Measurements from ENCODE around the gene MED16.
A peak's percentile ranks its signal among the peaks of the same experiment; 100 is the strongest.

MED16 gene

GRCh38 chr19:876780-877314 is 16.1 kb downstream of the MED16 start:
- DNase-seq (ENCODE audit: low read depth, low spot score): no peak
- no peak overlapping the region for H3K4me3 ChIP-seq (ENCODE audit: low read length)

GRCh38 chr19:876089-876488 is 16.9 kb downstream of the MED16 start:
- no peak overlapping the region for H3K4me3 ChIP-seq (ENCODE audit: low read length)
- no peak for DNase-seq (ENCODE audit: low read depth, low spot score)

DNA sequence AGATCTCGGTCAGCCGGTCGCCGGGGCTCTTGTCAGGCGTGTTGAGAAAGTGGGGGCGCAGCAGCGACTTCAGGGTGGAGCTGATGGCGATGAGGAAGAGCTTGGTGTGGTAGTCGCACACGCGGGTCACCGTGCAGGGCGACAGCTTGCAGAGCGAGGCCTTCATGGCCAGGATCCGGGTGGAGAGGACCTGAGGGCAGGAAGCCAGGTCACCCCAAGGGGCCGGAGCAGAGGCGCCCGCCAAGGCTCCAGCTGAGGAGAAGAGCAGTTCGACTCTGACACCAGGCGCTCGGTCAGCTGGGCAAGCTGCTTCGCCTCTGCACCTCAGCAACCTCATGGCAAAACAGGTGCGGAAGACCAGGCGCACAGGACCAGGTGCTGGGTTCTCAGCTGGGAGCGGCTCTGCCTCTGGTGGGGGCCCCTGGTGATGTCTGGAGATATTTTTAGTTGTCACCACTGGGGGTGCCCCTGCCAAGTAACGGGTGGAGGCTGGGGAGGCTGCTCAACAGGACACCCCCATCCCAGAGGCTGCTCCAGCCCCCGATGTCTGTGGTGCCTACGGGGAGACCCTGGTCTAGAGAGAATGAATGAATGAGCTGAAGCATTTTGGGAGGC is 17.6 kb downstream of the MED16 start:
- H3K4me3 ChIP-seq (ENCODE audit: low read length): no peak overlapping the region
- DNase-seq (ENCODE audit: low read depth, low spot score): no peak

- H3K4me3 ChIP-seq (ENCODE audit: low read length): no peak overlapping the region
- no peak for DNase-seq (ENCODE audit: low read depth, low spot score)
Observed at GRCh38 chr19:873561-874041, 19.4 kb downstream of the MED16 start.

- peak; percentile 92 for DNase-seq (ENCODE audit: low read depth, low spot score)
Observed at GRCh38 chr19:873084-873483, 19.9 kb downstream of the MED16 start.

DNA sequence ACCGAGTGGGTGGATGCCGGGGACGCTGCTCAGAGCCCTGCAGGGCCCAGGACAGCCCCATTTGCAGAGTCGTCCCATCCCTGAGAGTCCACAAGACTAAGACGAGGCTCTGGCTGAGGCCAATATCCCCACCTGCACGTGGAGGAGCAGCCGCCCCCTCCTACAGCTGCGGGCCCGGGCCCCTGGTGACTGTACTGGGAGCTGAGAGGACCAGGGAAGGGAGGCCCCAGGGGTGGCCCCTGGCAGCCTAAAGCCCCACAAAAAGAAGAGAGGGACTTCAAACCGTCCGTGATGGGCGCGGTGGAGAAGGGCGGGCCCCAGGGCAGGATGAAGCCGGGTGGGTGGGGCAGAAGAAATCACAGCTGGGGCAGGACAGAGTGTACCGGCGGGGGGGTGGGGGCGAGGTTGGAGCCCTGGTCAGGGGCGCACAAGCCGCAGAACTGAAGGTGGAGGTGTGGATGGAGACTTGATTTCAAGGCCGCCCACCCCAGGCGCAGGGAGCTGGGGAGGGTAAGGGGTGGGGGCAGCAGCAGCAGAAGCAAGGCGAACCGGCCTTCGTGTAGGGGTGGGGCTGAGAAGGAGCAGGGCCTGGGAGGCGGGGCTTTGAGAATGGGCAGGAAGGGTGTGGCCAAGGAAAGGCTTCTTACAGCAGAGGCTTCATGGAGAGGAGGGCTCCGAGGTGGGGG is 20.6 kb downstream of the MED16 start:
- H3K4me3 ChIP-seq (ENCODE audit: low read length): peak overlapping the region; percentile 7; the same call in 1 of the 2 replicates
- peak; percentile 90 for DNase-seq (ENCODE audit: low read depth, low spot score)

More at GRCh38 chr19:873084-873483, 19.9 kb downstream of the MED16 start:
- no peak overlapping the region for H3K4me3 ChIP-seq (ENCODE audit: low read length)

DNA sequence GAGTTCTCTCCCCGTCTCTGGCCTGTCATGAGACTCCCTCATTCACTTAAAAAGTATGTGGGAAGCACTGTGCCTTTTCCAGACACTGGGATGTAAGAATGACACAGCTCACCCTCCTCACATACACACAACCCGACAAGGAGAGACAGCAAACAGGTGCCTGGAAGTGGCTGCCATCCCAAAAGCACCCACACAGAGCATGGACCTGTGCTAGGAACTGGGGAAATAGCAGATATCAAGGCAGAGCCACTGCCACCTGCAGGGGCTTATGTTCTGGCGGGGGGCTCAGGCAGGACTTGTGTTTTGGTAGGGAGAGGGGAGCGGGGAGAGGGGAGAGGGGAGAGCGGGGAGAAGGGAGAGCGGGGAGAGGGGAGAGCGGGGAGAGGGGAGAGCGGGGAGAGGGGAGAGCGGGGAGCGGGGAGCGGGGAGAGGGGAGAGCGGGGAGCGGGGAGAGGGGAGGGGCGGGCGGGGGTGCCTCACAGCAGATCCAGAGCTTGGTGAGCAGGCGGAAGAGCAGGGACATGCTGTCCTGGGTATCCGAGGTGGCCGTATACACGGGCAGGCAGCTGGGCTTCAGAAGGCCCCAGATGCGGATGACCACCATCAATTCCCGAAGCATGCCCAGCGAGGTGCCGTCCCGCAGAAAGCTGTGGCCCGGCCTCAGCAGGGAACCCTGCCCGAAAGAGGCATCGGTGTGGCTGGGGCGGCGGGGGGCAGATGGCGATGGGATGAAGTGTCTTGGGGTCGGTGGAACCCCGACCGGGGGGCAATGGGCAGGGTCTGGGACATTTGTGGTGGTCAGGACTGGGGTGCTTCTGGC is 21.3 kb downstream of the MED16 start:
- H3K4me3 ChIP-seq (ENCODE audit: low read length): peak overlapping the region; percentile 3; the same call in 1 of the 2 replicates

GRCh38 chr19:870963-871401 is 22.0 kb downstream of the MED16 start:
- no peak overlapping the region for H3K4me3 ChIP-seq (ENCODE audit: low read length)
- DNase-seq (ENCODE audit: low read depth, low spot score): no peak

More for the DNA sequence above, 21.3 kb downstream of the MED16 start:
- DNase-seq (ENCODE audit: low read depth, low spot score): no peak

DNA sequence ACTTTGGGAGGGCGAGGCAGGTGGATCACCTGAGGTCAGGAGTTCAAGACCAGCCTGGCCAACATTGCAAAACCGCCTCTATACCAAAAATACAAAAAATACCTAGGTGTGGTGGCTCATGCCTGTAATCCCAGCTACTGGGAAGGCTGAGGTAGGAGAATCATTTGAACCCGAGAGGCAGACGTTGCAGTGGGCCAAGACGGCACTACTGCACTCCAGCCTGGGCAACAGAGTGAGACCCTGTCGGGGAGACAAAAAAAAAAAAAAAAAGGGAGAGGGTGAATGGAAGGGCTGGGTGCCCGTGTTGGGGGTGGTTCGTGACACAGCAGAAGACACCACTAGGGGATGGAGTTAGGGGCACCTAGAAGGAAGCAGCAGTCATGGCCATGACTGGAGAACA is 22.7 kb downstream of the MED16 start:
- DNase-seq (ENCODE audit: low read depth, low spot score): no peak
- no peak overlapping the region for H3K4me3 ChIP-seq (ENCODE audit: low read length)

DNA sequence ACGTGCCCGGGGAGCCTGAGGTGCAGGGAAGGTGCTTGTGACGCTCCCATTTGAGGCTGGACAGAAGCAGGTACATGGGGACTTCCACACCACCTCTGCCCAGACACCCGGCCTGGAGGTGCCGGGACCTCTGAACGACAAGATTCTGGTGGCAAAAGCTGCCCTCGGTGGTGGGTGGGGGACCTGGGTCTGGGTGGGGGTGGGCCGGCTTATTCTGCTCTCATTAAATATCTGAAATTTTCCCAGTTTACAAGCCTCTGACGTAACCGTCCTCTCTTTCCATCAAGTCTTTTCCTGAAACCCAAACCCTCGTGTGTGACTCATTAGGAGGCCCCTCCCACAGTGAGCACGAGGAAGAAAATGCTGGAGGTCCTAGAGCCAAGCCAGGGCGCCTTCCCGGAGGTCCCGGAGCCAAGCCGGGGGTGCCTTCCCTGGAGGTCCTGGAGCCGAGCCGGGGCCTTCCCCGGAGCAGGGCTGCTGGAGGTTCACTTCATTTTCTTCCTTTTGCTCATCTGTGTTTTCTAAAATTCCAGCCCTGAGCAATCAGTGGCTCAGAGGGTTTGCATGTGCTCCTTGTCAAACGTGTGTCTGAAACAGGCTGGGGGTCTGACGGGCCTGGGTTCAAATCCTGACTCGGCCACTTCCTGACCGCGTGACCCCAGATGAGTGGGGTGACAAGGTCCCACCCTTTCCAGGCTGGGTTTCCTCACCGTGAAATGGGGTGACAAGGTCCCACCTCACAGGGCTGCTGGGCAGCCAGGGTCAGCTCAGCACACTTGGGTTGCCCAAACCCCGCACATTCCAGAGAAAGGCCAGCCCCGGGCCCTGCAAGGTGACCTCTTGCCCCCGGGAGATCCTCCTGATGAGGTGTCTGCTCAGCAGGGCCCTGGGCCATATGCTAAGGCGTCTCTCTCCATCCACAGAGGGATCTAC is 23.5 kb downstream of the MED16 start:
- no peak overlapping the region for H3K4me3 ChIP-seq (ENCODE audit: low read length)
- DNase-seq (ENCODE audit: low read depth, low spot score): no peak

- DNase-seq (ENCODE audit: low read depth, low spot score): no peak
- no peak overlapping the region for H3K4me3 ChIP-seq (ENCODE audit: low read length)
Observed at GRCh38 chr19:868458-869244, 24.3 kb downstream of the MED16 start.

- DNase-seq (ENCODE audit: low read depth, low spot score): no peak
- H3K4me3 ChIP-seq (ENCODE audit: low read length): no peak overlapping the region
Observed at GRCh38 chr19:867855-868457, 25.0 kb downstream of the MED16 start.

- no peak overlapping the region for H3K4me3 ChIP-seq (ENCODE audit: low read length)
- no peak for DNase-seq (ENCODE audit: low read depth, low spot score)
Observed at GRCh38 chr19:867301-867793, 25.6 kb downstream of the MED16 start.

DNA sequence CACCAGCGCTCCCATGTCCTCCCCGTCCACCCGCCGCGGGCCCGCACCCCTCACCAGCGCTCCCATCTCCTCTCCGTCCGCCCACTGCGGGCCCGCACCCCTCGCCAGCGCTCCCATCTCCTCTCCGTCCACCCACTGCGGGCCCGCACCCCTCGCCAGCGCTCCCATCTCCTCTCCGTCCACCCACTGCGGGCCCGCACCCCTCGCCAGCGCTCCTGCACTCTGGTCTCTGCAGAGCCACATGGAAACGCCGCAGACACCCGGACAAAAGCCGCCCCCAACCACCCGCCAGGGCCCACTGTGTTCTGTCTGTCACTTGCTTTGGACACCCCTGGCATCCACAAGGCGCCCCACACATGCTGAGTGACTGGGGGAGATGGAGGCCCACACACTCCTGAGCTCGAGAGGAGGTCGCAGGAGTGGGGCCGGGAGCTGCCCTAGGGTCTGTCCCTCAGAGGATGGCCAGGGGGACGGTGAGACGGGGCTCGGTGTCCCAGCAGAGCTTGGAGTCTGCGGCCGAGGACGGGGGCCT is 26.2 kb downstream of the MED16 start:
- no peak overlapping the region for H3K4me3 ChIP-seq (ENCODE audit: low read length)
- DNase-seq (ENCODE audit: low read depth, low spot score): no peak

GRCh38 chr19:863315-863620 is 29.7 kb downstream of the MED16 start:
- no peak overlapping the region for H3K4me3 ChIP-seq (ENCODE audit: low read length)
- no peak for DNase-seq (ENCODE audit: low read depth, low spot score)

GRCh38 chr19:862581-863314 is 30.2 kb downstream of the MED16 start:
- H3K4me3 ChIP-seq (ENCODE audit: low read length): no peak overlapping the region
- DNase-seq (ENCODE audit: low read depth, low spot score): peak; percentile 46
